ENCODE measurements around the gene LYVE1.
"Not testable (repeated sequence)": the region's sequence is repeated elsewhere in the genome, so short reads cannot be mapped to it uniquely, and the experiment has no call there.

Gene LYVE1

GRCh38 chr11:10568486-10568941, at the start of gene LYVE1:
Gene LYVE1, minus strand, starts transcription at chr11:10568665. Its CDS starts 133 bp downstream, at chr11:10568532.
- DNase-seq = no peak

GRCh38 chr11:10617551-10617950, 49.1 kb upstream of the LYVE1 start:
- no peak for DNase-seq

GRCh38 chr11:10611979-10612862, 43.8 kb upstream of the LYVE1 start:
- no peak for DNase-seq

GRCh38 chr11:10609636-10610035, 41.2 kb upstream of the LYVE1 start:
- no peak for DNase-seq

GRCh38 chr11:10608584-10608983, 40.1 kb upstream of the LYVE1 start:
- DNase-seq = no peak

- no peak for DNase-seq
These were observed 39.1 kb upstream of the LYVE1 start for GRCh38 chr11:10607462-10608132.

- DNase-seq = no peak
These were observed 38.2 kb upstream of the LYVE1 start for GRCh38 chr11:10606536-10607208.

GRCh38 chr11:10605941-10606381, 37.5 kb upstream of the LYVE1 start:
- no peak for DNase-seq

- DNase-seq = no peak
These were observed 36.3 kb upstream of the LYVE1 start for GRCh38 chr11:10604798-10605197.

- no peak for DNase-seq
These were observed 35.9 kb upstream of the LYVE1 start for GRCh38 chr11:10604340-10604748.

GRCh38 chr11:10603721-10604297, 35.3 kb upstream of the LYVE1 start:
- no peak for DNase-seq

GRCh38 chr11:10602945-10603344, 34.5 kb upstream of the LYVE1 start:
- no peak for DNase-seq

GRCh38 chr11:10602366-10602765, 33.9 kb upstream of the LYVE1 start:
- DNase-seq = no peak

- DNase-seq = no peak
These were observed 33.4 kb upstream of the LYVE1 start for GRCh38 chr11:10601837-10602236.

- DNase-seq = no peak
These were observed 32.2 kb upstream of the LYVE1 start for GRCh38 chr11:10600570-10601248.

- DNase-seq = no peak
These were observed 31.1 kb upstream of the LYVE1 start for GRCh38 chr11:10599388-10600175.

- no peak for DNase-seq
These were observed 30.4 kb upstream of the LYVE1 start for GRCh38 chr11:10598816-10599215.

GRCh38 chr11:10597877-10598351, 29.4 kb upstream of the LYVE1 start:
- DNase-seq = no peak

- DNase-seq = not testable (repeated sequence)
These were observed 27.4 kb upstream of the LYVE1 start for GRCh38 chr11:10595840-10596239.

- no peak for DNase-seq
These were observed 25.9 kb upstream of the LYVE1 start for GRCh38 chr11:10594407-10594806.

- no peak for DNase-seq
These were observed 23.9 kb upstream of the LYVE1 start for GRCh38 chr11:10592331-10592730.
